Thyroid gland (tissue), 4 donors: ENCODE measurements around the gene PNMA6E. TPM values are rescaled to one million over a fixed set of nuclear protein-coding genes. Genes with fewer than 3 reads are reported as not detected.
"Not testable (repeated sequence)": the region's sequence is repeated elsewhere in the genome, so short reads cannot be mapped to it uniquely, and the experiment has no call there.

Experiments used
- DNase-seq, 2 donors: peaks; one replicate each; pipeline ENCODE4 v3.0.0-alpha.2; 2019
- H3K27ac ChIP-seq, 3 donors: fragments of 200-600 bp; sonication (generic); 1 replicate in 2 of 3; 2 replicates in 1 of 3; pipeline ENCODE4 v1.5.1; 2016 to 2019; ENCODE audit warnings: mild to moderate bottlenecking in 1 of 3, moderate library complexity in 1 of 3
- H3K27me3 ChIP-seq: fragments of 200-600 bp; sonication (generic); one replicate; pipeline ENCODE4 v1.5.1; 2019
- H3K36me3 ChIP-seq, 2 donors: fragments of 200-600 bp; sonication (generic); one replicate each; pipeline ENCODE4 v1.5.1; 2016 to 2019
- H3K4me1 ChIP-seq, 2 donors: fragments of 200-600 bp; sonication (generic); one replicate each; pipeline ENCODE4 v1.5.1; 2017 to 2019
- H3K4me3 ChIP-seq, 3 donors: fragments of 200-600 bp; sonication (generic); replicated peaks in 1 of 3; 1 replicate in 2 of 3; 2 replicates in 1 of 3; pipeline ENCODE4 v1.5.1; 2016; ENCODE audit warnings: mild to moderate bottlenecking in 1 of 3
- H3K9me3 ChIP-seq: fragments of 200-600 bp; sonication (generic); one replicate; pipeline ENCODE4 v1.5.1; 2017
- CTCF ChIP-seq, 6 experiments: fragments of 200-600 bp in 3 of 6; fragments of 450-650 bp in 3 of 6; sonication (generic) in 3 of 6; IDR thresholded peaks; one replicate each; pipeline ENCODE4 v1.5.1; 2016 to 2019; ENCODE audit warnings: antibody characterized with exemption in 6 of 6, mild to moderate bottlenecking in 2 of 6, inconsistent platforms in 1 of 6, moderate library complexity in 1 of 6
- POLR2A ChIP-seq, 2 donors: fragments of 450-650 bp; IDR thresholded peaks; one replicate each; pipeline ENCODE4 v1.6.1; 2017; ENCODE audit warnings: antibody characterized with exemption in 2 of 2, mild to moderate bottlenecking in 2 of 2, moderate library complexity in 1 of 2
- whole genome bisulfite sequencing, 2 donors: methylation state at CpG; one replicate each; pipeline ENCODE4 v1.1.5; 2017; 5-methylcytosine and 5-hydroxymethylcytosine counted together
- intact Hi-C: fragments of 100-400 bp; cut with DNase I; formaldehyde crosslinking; loops from one replicate; pipeline ENCODE4 v1.15.1; 2023
- total RNA-seq, 4 donors: library from RNA; depleted of rRNA; stranded (reverse); fragments of >200 nt; gene quantifications; one replicate each; pipeline ENCODE4 v1.2.3, GENCODE V29; 2016

PNMA6E gene
- total RNA-seq, 4 donors from 2014 or later, result not detected

- no peaks in the 10 kb centered on the region for H3K27me3 ChIP-seq
- H3K36me3 ChIP-seq, result no peaks in the 10 kb centered on the region
- no peaks in the 10 kb centered on the region for H3K9me3 ChIP-seq
- no peak overlapping the region for H3K27ac ChIP-seq
- TF ChIP-seq POLR2A (IDR thresholded peaks at IDR 0.05) (no peak), CTCF (IDR thresholded peaks at IDR 0.05) (no peak)
- 52 to 53% methylated on average over 13 of the region's 13 CpGs for WGBS, 2 donors
- no peak for DNase-seq
- intact Hi-C loops, result no loop called here
- no peak overlapping the region for H3K4me3 ChIP-seq
- no peaks in the 10 kb centered on the region for H3K4me1 ChIP-seq
Observed at GRCh38 chrX:153394612-153395011, 6.5 kb downstream of the PNMA6E start.

DNA sequence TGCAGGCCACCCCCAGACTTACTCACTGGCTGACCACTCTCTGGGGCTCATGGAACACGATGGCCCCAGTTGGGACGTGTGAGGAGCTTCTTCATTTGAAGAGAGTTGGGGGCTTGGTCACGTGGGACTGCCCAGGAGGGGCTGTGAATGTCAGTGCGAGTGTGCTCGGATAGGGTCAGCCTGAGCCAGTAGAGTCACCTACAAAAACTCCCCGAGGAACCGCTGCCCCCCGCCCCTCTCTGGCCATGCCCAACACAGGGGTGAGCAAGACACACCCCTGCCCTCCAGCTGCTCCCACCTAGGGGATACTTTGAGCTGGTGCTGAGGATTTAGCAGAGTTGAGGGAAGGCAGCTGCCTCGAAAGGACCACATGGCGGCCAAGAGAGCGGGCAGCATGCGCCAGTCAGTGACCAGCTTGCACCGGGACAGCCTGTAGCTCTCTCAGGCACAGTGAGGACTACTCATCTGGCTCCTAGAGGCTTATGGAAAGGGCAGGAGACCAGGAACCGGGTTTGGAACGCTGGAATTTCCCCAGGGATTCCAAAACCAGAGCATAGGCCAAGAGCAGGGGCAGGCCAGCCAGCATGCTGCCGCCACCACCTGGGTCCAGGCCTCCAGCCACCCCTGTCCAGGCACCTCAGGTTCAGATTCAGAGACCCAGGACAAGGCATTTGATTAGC is 8.4 kb downstream of the PNMA6E start:
- no peak overlapping the region for H3K4me3 ChIP-seq
- no peak for TF ChIP-seq POLR2A (IDR thresholded peaks at IDR 0.05)
- TF ChIP-seq CTCF (IDR thresholded peaks at IDR 0.05), result no peak
- 100% methylated on average over 1 of the region's 16 CpGs; no CpG with 5 or more reads in 1 of the 2 donors for WGBS, 2 donors
- H3K27ac ChIP-seq, result no peak overlapping the region
- no peaks in the 10 kb centered on the region for H3K36me3 ChIP-seq
- intact Hi-C loops, result no loop called here
- H3K27me3 ChIP-seq, result no peaks in the 10 kb centered on the region
- no peaks in the 10 kb centered on the region for H3K9me3 ChIP-seq
- DNase-seq, result no peak
- no peaks in the 10 kb centered on the region for H3K4me1 ChIP-seq

DNA sequence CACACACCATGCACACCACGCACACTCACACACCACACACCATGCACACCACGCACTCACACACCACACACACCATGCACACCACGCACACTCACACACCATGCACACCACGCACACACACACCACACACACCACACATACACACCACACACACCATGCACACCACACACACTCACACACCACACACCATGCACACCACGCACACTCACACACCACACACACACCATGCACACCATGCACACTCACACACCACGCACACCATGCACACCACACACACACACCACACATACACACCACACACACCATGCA is 11.7 kb downstream of the PNMA6E start:
- H3K9me3 ChIP-seq, H3K36me3 ChIP-seq, DNase-seq, H3K27me3 ChIP-seq, H3K27ac ChIP-seq, intact Hi-C loops, H3K4me3 ChIP-seq, H3K4me1 ChIP-seq: not testable (repeated sequence)
- WGBS, 2 donors, result 85 to 100% methylated on average over 3 to 6 of the region's 6 CpGs

DNA sequence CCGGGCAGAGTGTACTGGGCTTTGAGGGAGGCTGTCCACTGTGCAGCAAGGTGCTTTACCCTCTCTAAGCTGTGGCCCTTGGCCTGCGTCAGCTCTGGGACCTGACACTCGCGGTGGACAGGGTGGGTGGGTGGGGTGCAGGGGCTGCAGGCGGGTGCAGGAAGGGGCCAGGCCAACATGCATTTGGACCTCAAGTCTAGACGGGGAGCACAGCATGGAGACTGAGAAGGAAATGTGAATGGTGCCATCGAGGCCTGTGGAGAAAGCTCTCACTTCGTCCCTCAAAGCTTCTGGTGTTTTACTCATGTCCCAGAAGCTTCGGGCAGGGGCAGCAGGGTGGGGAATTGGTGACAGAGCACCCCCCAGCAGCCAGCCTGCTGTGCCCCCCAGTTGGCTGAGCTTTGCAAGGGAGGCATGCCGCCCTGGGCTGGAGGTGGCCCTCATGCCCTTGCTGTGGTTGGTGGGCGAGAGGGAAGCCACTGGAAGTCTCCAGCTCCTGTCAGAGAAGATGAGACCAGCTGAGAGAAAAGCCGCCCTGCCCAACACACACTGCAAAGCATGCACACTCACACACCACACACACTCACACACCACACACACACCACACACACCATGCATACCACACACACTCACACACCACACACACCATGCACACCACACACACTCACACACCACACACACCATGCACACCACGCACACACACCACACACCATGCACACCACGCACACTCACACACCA is 12.3 kb downstream of the PNMA6E start:
- Histone ChIP-seq H3K27ac (no peak overlapping the region), H3K9me3 (no peaks in the 10 kb centered on the region), H3K4me1 (no peaks in the 10 kb centered on the region), H3K4me3 (no peak overlapping the region), H3K27me3 (no peaks in the 10 kb centered on the region), H3K36me3 (no peaks in the 10 kb centered on the region)
- no peak for DNase-seq
- TF ChIP-seq CTCF (IDR thresholded peaks at IDR 0.05) (no peak), POLR2A (IDR thresholded peaks at IDR 0.05) (no peak)
- WGBS, 2 donors, result 77 to 93% methylated on average over 3 to 13 of the region's 14 CpGs
- intact Hi-C loops, result no loop called here

GRCh38 chrX:153387987-153388721 is 13.0 kb downstream of the PNMA6E start:
- no peaks in the 10 kb centered on the region for H3K4me1 ChIP-seq
- DNase-seq, result no peak
- H3K4me3 ChIP-seq, result no peak overlapping the region
- TF ChIP-seq POLR2A (IDR thresholded peaks at IDR 0.05), result no peak
- TF ChIP-seq CTCF (IDR thresholded peaks at IDR 0.05), result no peak
- no peak overlapping the region for H3K27ac ChIP-seq
- no peaks in the 10 kb centered on the region for H3K36me3 ChIP-seq
- H3K27me3 ChIP-seq, result no peaks in the 10 kb centered on the region
- H3K9me3 ChIP-seq, result no peaks in the 10 kb centered on the region
- WGBS, 2 donors, result 93% methylated on average over 6 of the region's 10 CpGs; no CpG with 5 or more reads in 1 of the 2 donors
- intact Hi-C loops, result no loop called here
